Cardiac muscle cell (in vitro differentiated cells and primary cell): ENCODE measurements around the gene GATAD2B. TPM values are rescaled to one million over a fixed set of nuclear protein-coding genes. Genes with fewer than 3 reads are reported as not detected.

Source experiments
- DNase-seq, 2 donors: peaks; one replicate each; pipeline versions ENCODE4 v3.0.0 to v3.0.0-alpha.2; 2010 to 2017; ENCODE audit warnings: low read depth in 1 of 2, low spot score in 1 of 2
- H3K27ac ChIP-seq: fragments of 200-600 bp; sonication (generic); 2 replicates; pipeline ENCODE4 v1.5.1; 2016
- H3K27me3 ChIP-seq: fragments of 200-600 bp; sonication (generic); 2 replicates; pipeline ENCODE4 v1.6.0; 2016; ENCODE audit warnings: control low read depth
- H3K36me3 ChIP-seq: fragments of 200-600 bp; sonication (generic); 2 replicates; pipeline ENCODE4 v1.5.1; 2016; ENCODE audit warnings: control low read depth
- H3K4me1 ChIP-seq: fragments of 200-600 bp; sonication (generic); 2 replicates; pipeline ENCODE4 v1.8.1; 2017; ENCODE audit warnings: low read depth, mild to moderate bottlenecking, mixed run types
- H3K4me3 ChIP-seq: fragments of 200-600 bp; sonication (generic); 2 replicates; pipeline ENCODE4 v1.5.1; 2016; ENCODE audit warnings: mild to moderate bottlenecking
- H3K9me3 ChIP-seq: fragments of 200-600 bp; sonication (generic); 2 replicates; pipeline ENCODE4 v1.5.1; 2017; ENCODE audit warnings: low read depth, mild to moderate bottlenecking, control low read depth
- polyA plus RNA-seq: library from polyadenylated mRNA; unstranded; fragments of >200 nt; fragmentation: Nextera tagmentation; extraction: Ambion mirVana; gene quantifications from 2 replicates; pipeline ENCODE4 v1.2.1, GENCODE V29; 2016
- total RNA-seq: library from RNA; depleted of rRNA; stranded (reverse); fragments of >200 nt; gene quantifications from 2 replicates; pipeline ENCODE4 v1.2.3, GENCODE V29; 2016
- TF ChIP-seq, protein P1 (sequence below): IDR thresholded peaks from 2 replicates; pipeline ENCODE4 v1.5.1; 2012; ENCODE audit warnings: low read depth, mild to moderate bottlenecking, low read length

The GATAD2B gene
- total and polyA plus RNA-seq, 2 experiments from 2014 or later: 8.1 to 19.6 TPM

DNA sequence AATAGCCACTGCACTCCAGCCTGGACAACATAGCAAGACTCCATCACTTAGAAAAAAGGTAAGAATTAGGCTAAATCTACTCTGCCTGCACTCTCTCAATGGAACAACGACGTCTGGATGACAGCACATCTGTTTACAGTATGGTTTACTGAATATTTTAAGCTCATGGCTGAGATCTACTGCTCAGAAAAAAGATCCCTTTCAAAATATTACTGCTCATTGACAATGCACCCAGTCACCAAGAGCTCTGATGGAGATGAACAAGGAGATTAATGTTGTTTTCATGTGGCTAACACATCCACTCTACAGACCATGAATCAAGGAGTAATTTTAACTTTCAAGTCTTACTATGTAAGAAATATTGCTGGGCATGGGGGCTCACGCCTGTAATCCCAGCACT lies 89.6 kb downstream of the GATAD2B start:
- Histone ChIP-seq H3K27me3 (no peaks in the 10 kb centered on the region), H3K4me3 (no peak overlapping the region), H3K4me1 (no peaks in the 10 kb centered on the region), H3K36me3 (no peaks in the 10 kb centered on the region), H3K27ac (no peak overlapping the region), H3K9me3 (no peaks in the 10 kb centered on the region)
- DNase-seq: no peak
- TF ChIP-seq, protein P1, sequence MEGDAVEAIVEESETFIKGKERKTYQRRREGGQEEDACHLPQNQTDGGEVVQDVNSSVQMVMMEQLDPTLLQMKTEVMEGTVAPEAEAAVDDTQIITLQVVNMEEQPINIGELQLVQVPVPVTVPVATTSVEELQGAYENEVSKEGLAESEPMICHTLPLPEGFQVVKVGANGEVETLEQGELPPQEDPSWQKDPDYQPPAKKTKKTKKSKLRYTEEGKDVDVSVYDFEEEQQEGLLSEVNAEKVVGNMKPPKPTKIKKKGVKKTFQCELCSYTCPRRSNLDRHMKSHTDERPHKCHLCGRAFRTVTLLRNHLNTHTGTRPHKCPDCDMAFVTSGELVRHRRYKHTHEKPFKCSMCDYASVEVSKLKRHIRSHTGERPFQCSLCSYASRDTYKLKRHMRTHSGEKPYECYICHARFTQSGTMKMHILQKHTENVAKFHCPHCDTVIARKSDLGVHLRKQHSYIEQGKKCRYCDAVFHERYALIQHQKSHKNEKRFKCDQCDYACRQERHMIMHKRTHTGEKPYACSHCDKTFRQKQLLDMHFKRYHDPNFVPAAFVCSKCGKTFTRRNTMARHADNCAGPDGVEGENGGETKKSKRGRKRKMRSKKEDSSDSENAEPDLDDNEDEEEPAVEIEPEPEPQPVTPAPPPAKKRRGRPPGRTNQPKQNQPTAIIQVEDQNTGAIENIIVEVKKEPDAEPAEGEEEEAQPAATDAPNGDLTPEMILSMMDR: no peak

DNA sequence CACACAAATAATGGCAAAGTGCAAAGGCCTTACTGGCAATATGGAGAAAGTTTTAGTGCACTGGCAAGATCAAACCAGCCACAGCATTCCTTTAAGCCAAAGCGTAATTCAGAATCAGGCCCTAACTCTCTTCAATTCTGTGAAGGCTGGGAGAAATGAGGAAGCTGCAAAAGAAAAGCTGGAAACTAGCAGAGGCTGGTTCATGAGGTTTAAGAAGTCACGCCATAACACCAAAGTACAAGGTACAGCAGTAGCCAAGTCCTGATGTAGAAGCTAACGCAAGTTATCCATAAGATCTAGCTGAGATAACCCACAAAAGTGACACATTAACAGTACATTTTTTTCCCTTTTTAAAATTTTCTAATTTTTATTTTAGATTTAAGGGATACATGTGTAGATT lies 90.5 kb downstream of the GATAD2B start:
- Histone ChIP-seq H3K27ac (no peak overlapping the region), H3K36me3 (peaks cover 6% of the 10 kb centered on the region), H3K4me3 (no peak overlapping the region), H3K27me3 (no peaks in the 10 kb centered on the region), H3K9me3 (no peaks in the 10 kb centered on the region), H3K4me1 (no peaks in the 10 kb centered on the region)
- DNase-seq: no peak
- TF ChIP-seq, protein P1: no peak

DNA sequence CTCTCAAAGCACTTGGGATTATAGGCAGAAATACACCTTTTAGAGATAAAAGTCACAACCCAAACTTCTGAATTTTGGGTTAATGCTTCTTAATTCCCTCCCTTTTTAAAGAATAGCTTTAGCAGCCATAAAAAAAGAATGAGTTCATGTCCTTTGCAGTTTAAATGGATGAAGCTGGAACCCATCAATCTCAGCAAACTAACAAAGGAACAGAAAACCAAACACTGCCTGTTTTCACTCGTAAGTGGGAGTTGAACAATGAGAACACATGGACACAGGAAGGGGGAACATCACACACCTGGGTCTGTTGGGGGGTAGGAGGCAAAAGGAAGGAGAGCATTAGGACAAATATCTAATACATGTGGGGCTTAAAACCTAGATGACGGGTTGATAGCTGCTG lies 91.7 kb downstream of the GATAD2B start:
- TF ChIP-seq, protein P1: no peak
- Histone ChIP-seq H3K9me3 (no peaks in the 10 kb centered on the region), H3K27me3 (no peaks in the 10 kb centered on the region), H3K4me3 (no peak overlapping the region), H3K4me1 (no peaks in the 10 kb centered on the region), H3K36me3 (peaks cover 6% of the 10 kb centered on the region), H3K27ac (peak overlapping the region; percentile 23)
- DNase-seq: no peak

DNA sequence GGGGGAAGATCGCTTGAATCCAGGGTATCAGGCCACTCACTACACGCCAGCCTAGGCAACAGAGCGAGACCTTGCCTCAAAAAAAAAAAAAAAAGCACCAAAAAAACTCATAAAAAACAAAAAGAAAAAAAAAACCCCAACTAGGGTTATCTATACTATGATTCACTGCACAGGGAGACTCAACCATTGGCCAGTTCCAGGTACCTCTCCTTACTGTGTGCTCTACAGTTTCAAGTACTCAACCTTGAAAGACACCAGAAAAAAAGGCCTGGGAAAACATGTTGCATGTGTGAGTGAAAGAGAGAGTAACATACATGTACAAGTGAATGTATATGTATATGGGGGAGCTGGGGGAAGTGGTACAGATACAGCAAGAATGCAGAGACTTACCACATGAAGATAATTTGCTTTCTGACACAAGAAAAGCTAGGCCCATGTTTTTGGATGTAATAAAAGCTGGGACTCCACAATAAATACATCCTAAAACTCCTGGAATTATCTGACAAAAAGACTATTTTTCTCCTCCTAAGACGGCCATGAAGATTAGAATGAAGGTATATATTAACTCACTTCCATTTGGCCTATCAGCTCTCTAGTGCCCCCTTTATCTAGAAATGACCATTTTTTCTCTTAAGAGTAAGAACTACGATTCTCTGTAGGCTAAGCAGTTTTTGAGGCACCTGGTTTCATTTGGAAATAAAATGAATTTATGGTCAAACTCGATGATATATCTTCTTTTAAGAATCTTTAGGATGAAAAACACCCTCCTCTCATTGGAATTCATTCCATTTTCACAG lies 95.4 kb downstream of the GATAD2B start:
- H3K27me3 ChIP-seq: no peaks in the 10 kb centered on the region
- no peaks in the 10 kb centered on the region for H3K9me3 ChIP-seq
- no peak overlapping the region for H3K4me3 ChIP-seq
- TF ChIP-seq, protein P1: no peak
- H3K4me1 ChIP-seq: peaks cover 10% of the 10 kb centered on the region
- H3K36me3 ChIP-seq: peaks cover 6% of the 10 kb centered on the region
- peak overlapping the region; percentile 19 for H3K27ac ChIP-seq
- DNase-seq: no peak

DNA sequence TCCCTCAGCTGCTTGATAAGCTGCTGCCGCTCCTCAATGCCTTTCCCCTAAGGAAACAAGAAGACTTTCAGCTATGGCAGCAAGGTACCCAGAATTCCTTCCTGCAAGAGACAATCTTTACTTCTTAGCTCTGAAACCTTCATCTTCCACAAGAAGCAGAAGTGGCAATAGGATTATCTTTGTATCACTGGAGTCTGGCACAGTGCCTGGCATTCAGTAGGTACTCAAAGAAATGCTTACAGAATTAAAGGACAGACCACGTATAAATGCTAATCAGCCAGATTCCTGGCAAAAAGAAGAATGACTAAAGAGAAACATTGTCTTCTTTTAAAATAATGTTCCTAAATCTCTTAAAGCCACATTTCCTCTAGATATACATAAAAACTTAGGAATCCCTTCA lies 103.9 kb downstream of the GATAD2B start:
- TF ChIP-seq, protein P1: no peak
- DNase-seq: no peak
- Histone ChIP-seq H3K27me3 (no peaks in the 10 kb centered on the region), H3K9me3 (no peaks in the 10 kb centered on the region), H3K36me3 (peaks cover 36% of the 10 kb centered on the region), H3K4me3 (no peak overlapping the region), H3K27ac (peak overlapping the region; percentile 51), H3K4me1 (peaks cover 4% of the 10 kb centered on the region)
